GM21528 (cell line): ENCODE measurements around the gene CDK5RAP3.
"Not testable (repeated sequence)": the region's sequence is repeated elsewhere in the genome, so short reads cannot be mapped to it uniquely, and the experiment has no call there.

Experiments
- ATAC-seq: cut with Tn5 transposase; IDR thresholded peaks from one replicate; pipeline ENCODE4 v1.9.1; 2021; ENCODE audit warnings: mild to moderate bottlenecking, moderate library complexity; ENCODE audit not compliant: unreplicated experiment, low FRiP score

Gene CDK5RAP3

DNA sequence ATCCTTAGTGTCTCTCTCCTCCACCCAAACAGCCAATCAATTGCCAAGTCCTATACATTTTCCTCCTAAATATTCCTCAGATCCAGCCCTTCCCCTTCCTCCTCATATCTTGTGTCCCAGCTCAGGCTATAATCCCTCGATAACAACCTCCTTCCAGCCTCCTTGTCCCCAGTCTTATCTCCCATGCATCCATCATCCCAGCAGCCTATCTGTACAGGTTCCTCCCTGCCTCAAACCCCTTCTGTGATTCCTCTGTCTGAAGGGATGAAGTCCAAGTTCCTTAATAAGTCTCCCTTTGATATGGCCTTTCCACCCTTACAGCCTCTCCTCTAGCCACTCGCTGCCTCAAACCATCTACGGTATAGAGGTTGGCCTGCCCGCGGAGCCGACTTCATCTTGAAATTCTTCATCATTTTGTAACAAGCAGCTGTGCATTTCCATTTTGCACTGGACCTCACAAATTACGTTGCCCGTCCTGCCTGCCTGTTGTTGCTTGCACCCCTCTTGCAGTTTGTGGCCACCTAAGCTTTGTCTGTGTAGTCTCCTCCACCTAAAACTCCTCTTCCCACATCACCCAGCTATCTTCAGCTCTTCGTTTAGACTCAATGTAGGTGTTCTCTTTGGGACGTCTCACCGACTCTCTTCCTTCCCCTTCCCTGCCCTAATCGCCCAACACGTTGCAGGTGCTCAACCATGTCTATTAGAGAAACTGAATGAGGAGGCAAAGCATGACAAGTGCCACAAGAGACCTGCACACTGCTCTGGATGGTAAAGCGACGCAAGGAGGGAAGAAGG, 786 bp upstream of the CDK5RAP3 start:
- peak; percentile 2 for ATAC-seq

DNA sequence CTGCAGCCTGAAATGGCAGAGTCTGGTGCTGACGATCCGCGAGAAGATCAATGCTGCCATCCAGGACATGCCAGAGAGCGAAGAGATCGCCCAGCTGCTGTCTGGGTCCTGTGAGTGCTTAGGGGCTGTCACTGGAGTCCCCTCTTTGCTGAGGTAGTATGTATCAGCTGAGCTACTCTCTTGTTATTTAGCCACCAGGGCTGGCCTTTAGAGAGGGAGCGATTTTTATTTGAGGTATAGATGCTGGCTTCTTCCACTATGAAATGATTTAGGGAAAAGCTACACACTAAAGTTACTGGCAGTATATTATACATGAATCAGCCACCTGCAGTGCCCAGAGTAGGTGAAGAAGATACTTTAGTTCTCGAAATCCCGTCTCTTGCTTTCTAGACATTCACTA, 2.6 kb downstream of the CDK5RAP3 start:
- ATAC-seq = no peak

DNA sequence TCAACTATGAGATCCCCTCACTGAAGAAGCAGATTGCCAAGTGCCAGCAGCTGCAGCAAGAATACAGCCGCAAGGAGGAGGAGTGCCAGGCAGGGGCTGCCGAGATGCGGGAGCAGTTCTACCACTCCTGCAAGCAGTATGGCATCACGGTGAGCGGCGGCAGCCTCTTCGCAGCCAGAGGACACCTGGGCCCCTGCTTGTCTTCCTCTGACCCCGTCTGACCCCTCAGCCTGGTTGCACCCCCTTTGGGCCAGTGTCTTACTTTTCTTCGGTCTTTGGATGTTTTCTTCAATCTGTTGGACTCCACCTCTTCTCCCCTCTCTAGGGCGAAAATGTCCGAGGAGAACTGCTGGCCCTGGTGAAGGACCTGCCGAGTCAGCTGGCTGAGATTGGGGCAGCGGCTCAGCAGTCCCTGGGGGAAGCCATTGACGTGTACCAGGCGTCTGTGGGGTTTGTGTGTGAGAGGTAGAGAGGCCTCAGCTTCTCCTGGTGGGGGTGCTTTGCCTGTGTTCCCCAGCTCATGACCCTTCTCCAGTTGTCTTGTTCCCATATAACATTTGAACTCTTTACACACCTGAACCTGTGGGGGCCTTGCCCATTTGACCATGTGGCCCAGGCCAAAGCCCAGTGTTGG, 4.4 kb downstream of the CDK5RAP3 start:
- ATAC-seq = no peak

DNA sequence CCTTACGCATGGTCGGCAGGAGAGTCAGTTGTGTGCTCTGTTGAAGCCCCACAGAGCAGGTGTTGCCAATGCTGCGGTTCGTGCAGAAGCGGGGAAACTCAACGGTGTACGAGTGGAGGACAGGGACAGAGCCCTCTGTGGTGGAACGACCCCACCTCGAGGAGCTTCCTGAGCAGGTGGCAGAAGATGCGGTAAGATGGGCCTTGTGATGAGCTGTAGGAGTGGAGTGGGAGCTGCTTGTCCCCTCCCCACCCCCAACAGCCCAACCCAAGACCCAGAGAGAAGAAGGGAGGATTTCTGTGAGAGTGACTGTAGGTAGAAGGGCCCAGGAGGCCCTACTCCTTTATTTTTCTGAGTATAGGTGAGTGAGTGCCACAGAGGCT, 4.9 kb downstream of the CDK5RAP3 start:
- no peak for ATAC-seq

DNA sequence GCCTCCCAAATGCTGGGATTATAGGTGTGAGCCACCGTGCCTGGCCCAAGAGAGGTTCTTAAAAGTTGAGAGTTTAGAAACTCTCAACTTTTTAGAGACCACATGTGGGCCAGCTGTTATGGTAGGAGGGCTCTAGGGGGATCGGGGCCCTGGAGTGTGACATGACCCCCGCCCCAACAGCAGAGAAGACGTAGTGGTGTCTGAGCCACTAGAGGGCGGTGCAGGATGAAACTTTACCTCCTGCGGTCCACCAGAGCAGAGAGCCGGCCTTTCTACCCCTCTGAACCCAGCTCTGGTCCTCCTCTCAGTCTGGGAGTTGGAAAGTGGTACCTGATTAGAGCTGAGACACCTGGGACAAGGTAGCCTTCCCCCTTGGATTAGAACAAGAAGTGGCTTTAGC, 7.4 kb downstream of the CDK5RAP3 start:
- ATAC-seq = no peak

DNA sequence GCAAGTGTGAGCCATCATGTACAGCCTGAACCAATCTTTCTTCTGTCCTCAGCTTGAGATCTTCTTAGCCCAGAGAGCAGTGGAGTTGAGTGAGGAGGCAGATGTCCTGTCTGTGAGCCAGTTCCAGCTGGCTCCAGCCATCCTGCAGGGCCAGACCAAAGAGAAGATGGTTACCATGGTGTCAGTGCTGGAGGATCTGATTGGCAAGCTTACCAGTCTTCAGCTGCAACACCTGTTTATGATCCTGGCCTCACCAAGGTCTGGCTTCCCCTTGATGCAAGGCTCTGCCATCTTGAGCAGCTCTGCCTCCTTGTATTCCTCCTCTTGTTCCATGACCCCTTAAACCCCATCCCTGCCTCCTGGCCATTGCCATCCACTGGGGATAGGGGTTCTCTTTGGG, 9.6 kb downstream of the CDK5RAP3 start:
- ATAC-seq = no peak

DNA sequence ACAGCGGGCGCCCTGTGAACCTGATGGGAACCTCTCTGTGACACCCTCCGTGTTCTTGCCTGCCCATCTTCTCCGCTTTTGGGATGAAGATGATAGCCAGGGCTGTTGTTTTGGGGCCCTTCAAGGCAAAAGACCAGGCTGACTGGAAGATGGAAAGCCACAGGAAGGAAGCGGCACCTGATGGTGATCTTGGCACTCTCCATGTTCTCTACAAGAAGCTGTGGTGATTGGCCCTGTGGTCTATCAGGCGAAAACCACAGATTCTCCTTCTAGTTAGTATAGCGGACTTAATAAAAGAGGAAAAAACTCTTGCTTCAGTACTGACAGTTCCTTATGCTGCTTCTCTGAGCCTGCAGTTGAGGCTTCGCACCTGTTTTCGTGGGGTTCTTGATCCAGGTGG, 10.5 kb downstream of the CDK5RAP3 start:
- ATAC-seq = no peak

DNA sequence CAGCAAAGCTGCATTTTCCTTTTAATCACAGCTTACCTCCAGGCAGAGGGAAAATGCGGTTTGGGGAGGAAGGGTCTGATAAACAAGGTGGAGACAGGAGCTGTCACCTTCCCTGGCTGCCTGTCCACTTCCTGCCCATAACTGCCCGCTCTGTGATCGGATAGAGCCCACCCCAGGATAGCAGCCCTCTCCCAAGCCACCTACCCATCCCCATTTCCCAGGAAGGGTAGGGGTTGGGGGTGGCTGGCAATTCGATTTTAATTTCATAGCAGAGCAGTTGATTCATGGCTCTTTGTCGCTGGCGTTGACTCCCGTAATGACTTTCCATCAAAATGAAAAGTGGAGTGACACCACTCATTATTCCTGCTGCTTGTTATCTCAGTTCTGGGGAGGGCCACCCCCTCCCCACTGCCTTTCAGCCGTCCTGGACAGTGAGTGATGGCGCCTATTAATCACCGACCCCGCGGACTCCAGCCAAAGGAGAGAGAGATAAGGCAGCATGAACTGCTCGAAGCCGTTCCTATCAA, 11.2 kb downstream of the CDK5RAP3 start:
- no peak for ATAC-seq

DNA sequence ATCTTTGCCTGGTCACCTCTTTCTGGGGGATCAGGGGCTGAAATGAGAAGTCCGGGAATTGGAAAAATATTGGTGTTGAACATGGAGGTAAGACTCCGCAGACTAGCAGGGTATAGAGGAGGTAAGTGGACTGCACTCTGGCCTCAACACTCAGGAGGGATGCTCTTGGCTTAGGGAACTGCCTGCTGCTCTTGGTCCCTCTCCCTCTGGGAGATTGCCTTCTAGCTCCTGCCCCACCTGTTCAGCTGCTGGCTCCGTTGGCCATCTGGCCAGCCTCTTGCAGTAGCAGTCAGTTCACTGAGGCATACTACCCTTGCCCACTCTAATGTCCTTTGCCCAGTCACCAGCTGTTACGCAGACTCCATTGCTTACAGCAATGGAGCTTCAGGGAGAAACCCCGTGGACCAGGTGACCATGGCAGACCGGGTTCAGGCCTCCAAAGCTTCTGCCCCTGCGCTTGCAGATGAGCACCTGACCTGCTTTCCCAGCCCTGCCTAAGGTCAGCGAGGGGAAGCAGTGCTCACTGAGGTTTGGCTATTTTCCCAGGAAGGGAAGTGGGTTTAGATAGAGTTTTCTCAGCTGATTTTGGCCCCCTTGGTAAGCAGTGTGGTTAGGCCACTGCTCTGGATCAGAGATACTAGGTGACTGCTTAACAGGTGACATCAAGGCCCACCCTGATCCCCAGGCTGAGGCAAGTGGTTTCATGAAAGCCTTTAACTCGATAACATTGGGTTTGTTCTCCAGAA, 11.9 kb downstream of the CDK5RAP3 start:
- no peak for ATAC-seq

DNA sequence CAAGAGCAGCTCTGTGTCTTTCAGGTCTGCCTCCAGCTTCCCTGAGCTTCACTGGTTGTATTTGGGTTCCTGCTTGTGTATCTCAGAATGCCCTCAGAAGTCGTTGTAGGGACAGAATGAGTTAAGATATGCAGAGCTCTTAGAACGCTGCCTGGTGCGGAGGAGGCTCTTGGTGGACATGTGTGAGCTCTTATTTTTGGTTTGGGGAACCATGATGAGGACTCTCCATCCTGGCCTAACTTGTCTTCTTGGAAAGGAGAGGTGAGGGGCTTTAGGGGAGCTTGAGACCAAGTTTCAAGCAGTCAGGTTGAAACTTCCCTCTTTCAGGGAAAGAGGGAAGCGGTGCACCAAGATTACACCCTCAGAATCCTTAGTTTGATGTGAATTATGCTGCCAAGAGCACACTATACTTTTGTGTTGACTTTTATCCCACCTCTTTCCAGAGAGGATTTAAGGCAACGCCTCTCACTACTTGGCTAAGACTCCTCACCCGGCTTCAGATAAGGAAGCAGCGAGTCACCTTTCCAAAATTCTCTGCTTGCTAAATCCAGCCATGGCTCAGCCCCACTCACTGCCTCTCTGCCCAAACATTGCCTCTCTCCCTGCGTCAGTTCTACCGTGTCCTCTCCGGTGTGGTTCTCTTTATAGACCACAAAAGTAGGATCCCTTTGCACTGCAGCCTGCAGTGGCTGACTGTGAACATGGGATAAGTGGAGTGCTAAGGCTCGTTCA, 12.7 kb downstream of the CDK5RAP3 start:
- no peak for ATAC-seq

DNA sequence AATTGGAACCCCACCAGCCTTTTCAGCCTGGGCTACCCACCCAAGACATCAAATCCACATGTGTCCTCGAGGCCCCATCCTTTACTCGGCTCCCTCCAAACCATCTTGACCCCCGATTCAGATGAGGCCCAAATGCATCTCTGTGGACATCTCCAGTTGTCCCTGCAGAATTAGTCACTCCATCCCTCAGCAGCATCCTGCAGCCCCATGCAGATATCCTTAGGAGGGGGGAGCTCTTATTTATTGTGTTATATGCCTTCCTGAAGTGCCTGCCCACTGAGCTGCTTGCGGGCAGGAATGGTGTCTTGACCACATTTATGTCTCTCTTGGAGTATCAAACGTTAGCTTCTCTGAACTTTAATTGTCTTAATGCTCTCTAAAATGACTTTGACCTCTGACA, 15.6 kb downstream of the CDK5RAP3 start:
- ATAC-seq = no peak

DNA sequence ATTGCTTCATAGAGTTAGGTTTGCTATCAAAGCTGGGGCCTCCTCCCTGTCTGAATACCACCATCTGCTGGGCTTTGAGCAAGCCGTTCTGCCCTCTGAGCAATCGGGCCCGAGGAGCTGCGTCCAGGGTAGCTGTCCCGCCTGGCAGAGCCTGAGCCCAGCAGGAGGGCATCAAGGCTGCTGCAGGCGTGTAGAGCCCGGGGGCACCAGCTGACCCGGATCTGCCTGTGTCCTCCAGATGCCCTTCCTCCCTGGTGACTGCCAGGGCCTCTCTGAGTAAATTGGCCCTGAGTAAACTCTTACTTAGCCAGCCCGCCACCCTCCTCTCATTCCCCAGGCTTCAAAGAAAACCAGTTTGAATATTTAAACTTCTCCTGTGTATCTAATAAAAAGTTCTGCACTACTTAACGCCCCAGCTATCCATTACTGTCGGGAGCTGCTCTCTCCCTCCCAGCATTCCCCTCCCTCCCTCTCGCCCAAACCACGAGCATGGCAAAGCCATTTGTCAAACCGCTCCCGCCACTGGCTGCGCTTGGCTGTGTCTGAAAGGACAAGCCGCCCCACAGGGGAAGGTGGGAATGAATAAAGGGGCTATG, 16.4 kb downstream of the CDK5RAP3 start:
- no peak for ATAC-seq

DNA sequence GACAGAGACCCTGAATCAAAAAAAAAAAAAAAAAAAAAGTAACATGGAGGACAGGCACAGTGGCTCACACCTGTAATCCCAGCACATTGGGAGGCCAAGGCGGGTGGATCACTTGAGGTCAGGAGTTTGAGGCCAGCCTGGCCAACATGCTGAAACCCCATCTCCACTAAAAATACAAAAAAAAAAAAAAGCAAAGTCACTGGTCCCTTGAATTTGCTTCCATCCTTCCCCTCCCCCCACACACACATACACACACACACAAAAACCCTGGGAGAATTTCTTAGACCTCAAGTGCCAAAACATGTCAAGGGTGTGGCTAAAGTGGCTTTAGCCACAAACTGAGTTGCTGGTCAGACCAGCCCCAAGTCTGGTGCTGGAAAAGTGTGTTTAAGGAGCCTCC, 17.5 kb downstream of the CDK5RAP3 start:
- ATAC-seq = not testable (repeated sequence)

DNA sequence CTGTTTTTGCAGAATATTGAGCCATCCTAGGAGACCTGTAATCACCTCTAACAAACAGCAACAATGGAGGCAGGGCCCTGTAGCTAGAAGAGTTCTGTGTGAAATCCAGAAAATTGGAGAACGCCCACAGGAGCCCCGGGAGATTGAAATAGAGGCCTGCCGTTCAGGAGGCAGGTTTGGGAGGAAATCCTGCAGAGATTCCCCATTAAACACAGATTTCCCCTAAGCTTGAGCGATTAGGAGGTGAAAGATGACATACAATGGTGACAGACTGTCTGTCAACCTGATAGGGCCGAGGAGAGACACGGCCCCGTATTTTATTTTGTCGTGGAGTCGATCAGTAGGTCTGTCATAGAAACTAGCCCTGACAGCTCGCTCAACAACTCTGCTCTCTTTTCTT, 18.2 kb downstream of the CDK5RAP3 start:
- no peak for ATAC-seq

DNA sequence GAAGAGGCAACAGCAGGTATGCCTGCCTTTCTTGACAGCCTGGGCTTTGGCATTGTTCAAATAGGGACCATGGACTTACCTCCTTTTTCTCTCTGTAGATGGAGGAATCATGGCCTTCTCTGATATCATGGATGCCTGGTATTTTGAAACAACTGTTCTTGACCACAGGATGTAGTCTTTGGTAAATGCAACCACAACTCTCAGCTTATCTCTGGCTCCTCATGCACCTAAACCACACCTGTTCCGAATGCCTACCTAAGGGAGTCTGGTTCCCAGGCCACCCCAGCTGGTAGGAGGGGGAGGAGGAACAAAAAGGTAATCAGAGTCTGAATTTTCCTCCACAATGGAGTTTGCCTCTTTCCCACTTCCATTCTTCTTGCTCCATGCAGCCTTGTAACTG, 18.8 kb downstream of the CDK5RAP3 start:
- ATAC-seq = no peak

DNA sequence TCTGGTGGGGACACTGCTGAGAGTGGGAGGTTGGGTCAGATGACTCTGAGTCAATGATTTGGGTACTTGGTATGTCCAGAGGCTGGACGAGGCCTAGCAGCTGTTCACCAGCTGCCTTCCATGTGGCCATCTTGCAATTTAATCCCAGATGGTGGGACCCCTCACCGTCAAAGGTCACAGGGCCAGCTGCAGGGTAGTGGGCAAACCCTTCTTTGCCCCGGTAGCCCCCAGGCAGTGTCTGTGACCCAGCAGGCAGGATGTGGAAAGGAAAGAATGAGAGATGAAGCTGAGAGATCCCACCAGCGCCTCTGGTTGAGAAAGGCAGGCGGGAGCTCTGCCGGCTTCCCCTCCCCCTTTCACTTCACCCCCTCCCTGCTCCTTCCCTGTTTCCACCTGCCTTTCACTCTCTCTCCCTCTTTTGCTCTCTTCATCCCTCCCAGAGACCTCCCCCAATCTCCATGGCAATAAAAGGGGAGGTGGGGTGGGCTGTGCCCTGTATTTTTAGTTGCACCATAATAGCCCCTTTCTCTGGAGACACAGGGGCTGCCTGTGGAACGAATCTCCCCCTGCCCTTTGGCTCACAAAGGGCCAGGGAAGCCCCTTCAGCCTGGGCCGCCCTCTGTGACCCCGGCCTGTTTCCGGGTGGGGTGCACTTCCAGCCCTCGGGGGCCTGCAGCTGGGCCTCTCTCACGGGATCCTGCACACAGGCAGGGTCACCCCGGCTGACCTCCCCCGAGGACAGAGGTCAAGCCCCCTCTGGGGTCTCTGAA, 20.2 kb downstream of the CDK5RAP3 start:
- no peak for ATAC-seq

DNA sequence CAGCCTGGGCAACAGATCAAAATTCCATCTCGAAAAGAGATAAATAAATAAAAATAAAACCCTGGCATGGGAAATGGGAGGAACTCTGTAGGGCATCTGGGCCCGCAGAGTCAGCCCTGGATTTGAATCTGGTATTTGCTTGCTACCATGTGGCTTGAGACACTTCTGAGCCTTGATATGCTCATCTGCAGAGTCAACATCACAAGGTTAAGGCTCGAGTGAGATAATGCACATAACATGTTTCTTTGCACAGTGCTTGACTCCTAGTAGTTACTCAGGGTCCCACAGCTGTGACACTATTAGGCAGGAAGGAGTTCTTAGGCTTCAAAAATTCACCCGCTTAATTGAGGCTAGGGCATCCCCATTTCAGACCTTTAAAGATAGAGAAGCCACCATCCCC, 21.3 kb downstream of the CDK5RAP3 start:
- no peak for ATAC-seq

DNA sequence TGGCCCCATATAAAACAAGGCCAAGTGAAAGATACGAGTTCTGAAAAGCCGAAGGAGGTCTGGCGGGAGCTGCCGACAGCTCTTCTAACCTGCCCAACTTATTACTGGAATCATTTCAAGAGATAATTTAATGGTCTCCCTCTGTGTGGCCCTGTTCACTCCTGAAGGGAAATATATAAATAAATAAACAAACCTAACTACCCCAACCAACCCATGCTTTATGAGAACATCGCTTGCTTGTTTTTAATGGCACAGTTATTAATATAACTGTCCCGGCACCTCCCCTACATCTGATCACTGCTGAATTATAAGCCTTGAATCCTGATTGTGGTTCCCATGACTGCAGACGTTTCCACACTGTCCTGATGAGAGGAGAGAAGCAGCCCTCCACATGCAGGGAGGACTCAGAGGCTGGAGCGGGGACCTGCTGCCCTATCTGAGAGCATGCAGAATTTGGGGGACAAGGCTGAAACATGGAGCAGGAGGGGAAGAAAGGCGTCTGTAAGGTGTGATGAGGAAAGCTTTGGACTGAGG, 22.2 kb downstream of the CDK5RAP3 start:
- ATAC-seq = no peak

DNA sequence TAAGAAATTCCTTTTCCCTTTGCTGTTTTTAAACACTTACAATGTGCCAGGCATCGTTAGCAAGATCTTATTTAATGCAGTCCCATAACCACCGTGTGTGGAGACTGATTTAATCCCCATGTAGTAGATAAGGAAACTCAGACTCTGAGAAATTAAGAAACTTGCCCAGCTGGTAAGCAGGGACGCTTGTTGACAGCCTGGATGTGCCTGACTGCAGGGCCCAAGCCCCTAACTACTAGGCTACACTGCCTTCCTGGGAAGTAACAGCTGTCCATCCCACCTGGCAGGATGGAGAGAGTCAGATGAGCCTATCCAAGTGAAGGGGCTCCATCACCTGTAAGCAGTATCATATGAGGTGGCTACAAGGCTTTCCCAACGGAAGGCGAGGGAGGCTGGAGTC, 23.1 kb downstream of the CDK5RAP3 start:
- ATAC-seq = no peak
